Measurements from ENCODE around the gene MLKL.
A peak's percentile ranks its signal among the peaks of the same experiment; 100 is the strongest.
"Not testable (repeated sequence)": the region's sequence is repeated elsewhere in the genome, so short reads cannot be mapped to it uniquely, and the experiment has no call there.

MLKL gene

GRCh38 chr16:74695450-74696422 is 4.9 kb downstream of the MLKL start:
- peak; percentile 60 to 71 (median 65) for DNase-seq

DNA sequence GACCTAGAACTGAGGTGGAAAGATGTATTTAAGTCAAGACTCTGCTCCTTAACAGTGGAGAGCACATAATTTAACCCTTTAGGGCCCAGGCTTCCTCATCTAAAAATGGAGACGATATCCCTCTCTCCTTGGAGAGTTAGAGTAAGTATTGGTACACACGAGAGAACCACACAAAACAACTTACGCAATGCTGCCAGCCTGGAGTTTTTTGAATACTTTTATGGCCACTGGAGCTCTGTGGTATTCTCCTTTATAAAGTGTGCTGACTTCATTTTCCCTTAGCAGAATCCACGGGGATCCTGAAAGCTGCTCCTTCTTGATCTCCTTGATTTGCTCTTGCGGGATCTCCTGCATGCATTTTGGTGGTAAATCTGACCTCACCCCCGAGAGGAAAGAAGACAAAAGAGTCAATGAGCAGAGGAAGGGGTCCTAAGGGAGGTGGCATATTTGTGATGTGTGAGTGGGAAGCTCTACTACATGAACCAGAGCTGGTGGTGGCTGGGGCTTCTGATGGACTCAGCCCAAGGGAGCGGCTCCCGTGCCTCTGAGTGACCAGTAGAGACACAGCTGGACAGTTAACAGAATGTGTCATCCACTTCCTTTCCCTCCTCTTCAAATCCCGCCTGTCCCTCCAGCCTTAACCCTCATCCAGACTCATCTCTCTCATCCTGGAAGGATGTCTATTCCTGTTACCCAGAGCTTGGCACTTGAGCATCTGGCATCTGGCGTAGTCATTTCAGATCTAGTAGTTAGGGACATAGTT is 9.4 kb downstream of the MLKL start:
- DNase-seq, result no peak

GRCh38 chr16:74682556-74682955 is 18.1 kb downstream of the MLKL start:
- no peak for DNase-seq

- DNase-seq, result no peak
These were observed 20.0 kb downstream of the MLKL start for GRCh38 chr16:74680681-74681080.

GRCh38 chr16:74679983-74680382 is 20.7 kb downstream of the MLKL start:
- no peak for DNase-seq

DNA sequence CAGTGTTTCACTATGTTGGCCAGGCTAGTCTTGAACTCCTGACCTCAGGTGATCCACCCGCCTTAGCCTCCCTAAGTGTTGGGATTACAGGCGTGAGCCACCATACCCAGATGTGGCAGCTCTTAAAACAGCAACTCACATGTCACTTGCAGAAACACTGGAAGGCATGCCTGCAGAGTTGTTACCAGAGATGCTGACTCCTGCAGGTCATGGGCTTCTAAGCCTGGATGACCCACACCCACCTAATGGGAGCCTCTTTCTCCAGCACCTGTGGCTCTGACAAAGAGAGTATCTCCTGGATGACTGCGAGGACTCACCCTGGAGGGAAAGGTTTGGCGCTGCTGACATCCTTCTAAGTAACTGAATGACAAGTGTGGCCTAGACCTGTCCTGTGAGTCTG is 22.8 kb downstream of the MLKL start:
- no peak for DNase-seq

DNA sequence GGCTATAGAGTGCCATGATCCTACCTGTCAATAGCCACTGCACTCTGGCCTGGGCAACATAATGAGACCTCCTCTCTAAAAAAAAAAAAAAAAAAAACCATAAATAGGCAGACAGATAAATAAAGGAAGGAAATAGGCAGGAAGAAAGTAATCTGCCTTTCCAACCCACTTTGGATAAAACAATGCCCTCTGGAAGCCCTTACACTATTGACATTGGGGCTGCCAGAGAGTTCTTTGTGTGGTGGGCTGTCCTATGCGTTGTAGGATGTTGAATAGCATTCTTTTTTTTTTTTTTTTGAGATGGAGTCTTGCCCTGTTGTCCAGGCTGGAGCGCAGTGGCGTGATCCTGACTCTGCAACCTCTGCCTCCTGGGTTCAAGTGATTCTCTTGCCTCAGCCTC is 26.8 kb downstream of the MLKL start:
- no peak for DNase-seq

DNA sequence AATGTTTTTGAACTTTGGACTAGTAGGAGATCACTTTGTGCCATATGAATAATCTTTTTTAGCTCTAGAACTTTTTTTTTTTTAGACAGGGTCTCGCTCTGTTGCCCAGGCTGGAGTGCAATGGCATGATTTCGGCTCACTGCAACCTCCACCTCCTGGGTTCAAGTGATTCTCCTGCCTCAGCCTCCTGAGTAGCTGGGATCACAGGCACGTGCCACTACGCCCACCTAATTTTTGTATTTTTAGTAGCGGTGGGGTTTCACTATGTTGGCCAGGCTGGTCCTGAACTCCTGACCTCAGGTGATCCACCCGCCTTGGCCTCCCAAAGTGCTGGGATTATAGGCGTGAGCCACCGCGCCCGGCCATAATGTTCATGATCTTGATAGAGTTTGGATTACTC is 31.8 kb downstream of the MLKL start:
- DNase-seq, result not testable (repeated sequence)

DNA sequence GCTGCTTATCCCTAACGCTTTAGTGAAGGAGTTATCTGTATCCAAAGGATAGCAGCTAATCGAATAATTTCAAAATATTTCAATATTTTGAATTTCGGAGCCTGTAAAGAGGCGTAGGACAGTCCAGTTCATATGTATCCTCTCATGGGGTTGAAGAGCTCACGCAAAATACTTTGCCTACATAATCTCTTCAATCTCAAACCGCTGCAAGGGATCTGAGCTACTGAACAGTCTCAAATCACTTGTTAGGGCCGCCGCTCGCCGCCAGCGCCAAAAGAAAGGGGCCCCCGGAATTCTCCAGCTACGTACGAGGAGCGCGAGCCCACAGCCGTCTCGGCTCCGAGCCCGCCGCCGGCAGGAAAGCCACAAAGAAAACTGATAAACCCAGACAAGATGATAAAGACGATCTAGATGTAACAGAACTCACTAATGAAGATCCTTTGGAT is 33.4 kb downstream of the MLKL start:
- peak in 1 of 3 experiments; percentile 7 for DNase-seq

- DNase-seq, result peak; percentile 90 to 98 (median 92)
These were observed 34.0 kb downstream of the MLKL start, which contains the start of gene RFWD3 for GRCh38 chr16:74666425-74667254. Gene RFWD3, minus strand, starts transcription at chr16:74666877. Its CDS starts 5,428 bp downstream, at chr16:74661449.

- DNase-seq, result no peak
These were observed 34.6 kb downstream of the MLKL start for GRCh38 chr16:74666010-74666421.

- no peak for DNase-seq
These were observed 39.6 kb downstream of the MLKL start for GRCh38 chr16:74661064-74661463.

DNA sequence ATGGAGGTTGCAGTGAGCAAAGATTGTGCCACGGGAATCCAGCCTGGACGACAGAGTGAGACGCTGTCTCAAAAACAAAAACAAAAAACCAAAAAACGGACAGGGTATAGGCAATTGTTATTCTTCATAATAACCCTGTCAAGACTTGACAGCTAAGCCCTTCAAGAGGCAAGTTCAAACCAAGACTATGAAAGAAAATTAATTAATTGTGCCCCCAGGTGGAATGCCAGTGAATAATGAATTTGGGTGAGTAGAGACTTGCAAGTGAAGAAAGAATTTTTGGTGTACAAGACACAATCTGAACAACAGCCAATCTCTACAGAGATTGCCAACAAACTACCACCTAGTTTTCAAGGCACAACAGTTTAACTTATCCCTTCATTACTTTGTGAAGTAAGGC is 40.3 kb downstream of the MLKL start:
- no peak for DNase-seq

- no peak for DNase-seq
These were observed 41.6 kb downstream of the MLKL start for GRCh38 chr16:74659041-74659440.

DNA sequence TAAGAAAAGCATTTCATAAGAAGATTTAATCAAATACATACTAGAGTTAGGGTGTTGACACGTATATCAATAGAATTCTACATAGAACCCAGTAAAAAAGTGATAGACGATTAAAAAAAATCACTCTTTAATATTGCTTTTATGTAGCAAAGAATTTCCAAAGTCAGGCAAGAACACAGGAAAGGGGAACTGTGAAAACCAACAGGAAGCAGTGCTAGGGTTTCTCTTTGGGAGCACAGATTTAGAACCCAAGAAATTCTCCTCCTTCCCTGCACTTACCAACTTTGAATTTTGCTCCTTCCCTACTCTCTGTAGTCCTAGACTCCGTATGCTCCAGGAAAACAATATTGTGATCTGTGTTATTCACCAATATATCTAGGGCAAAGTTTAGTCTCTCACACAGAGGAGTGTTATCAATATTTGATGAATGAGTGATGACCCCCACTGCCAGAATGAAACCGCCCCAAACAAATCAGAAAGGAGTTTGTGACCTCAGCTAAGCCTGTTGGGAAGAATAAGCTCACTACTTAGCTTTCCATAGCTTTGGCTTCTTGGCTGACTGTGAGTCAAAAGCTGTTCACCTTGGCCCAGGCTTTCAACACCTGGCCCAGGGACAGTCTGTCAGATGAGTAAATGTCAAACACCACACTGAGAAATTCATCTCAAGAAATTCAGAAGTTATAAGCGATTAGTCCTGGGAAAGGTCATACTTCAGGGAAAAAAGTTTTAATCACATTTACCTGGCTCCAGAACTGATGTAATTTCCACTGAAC is 42.6 kb downstream of the MLKL start:
- no peak for DNase-seq

DNA sequence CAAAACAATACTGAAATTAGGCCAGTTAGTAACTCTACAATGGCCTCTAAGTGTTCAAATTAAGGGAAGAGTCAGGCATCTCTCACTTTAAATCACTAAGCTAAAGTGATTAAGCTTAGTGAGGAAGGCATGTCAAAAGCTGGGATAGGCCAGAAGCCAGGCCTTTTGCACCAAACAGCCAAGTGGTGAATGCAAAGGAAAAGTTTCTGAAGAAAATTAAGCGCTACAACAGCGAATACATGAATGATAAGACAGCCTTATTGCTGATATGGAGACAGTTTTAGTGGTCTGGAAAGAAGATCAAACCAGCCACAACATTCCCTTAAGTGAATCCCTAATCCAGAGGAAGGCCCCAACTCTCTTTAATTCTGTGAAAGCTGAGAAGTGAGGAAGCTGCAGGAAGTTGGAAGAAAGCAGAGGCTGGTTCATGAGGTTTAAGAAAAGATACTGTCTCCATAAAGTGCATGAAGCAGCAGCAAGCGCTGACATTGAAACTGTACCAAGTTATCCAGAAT is 46.1 kb downstream of the MLKL start:
- DNase-seq, result no peak

- not testable (repeated sequence) for DNase-seq
These were observed 47.8 kb downstream of the MLKL start for GRCh38 chr16:74652883-74653282.

DNA sequence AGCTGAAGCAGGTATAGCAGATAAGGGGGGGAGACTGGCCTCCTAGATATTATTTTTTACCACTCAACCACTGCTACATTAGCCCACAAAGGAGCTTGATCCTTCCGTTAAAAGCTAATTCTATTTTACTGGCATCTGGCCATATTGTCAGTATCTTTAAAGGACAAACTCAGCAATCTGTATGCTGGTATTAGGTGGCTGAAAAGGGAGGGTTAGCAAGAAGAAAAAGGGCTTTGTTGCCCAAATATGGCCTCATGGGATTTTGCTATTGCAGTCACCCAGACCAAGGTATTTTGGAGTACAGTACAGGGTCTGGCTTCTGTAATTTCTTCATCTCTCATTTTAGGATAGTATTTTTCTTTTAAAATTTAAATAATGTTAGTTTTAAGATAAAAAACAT is 48.4 kb downstream of the MLKL start:
- DNase-seq, result no peak

GRCh38 chr16:74651841-74652240 is 48.8 kb downstream of the MLKL start:
- no peak for DNase-seq

DNA sequence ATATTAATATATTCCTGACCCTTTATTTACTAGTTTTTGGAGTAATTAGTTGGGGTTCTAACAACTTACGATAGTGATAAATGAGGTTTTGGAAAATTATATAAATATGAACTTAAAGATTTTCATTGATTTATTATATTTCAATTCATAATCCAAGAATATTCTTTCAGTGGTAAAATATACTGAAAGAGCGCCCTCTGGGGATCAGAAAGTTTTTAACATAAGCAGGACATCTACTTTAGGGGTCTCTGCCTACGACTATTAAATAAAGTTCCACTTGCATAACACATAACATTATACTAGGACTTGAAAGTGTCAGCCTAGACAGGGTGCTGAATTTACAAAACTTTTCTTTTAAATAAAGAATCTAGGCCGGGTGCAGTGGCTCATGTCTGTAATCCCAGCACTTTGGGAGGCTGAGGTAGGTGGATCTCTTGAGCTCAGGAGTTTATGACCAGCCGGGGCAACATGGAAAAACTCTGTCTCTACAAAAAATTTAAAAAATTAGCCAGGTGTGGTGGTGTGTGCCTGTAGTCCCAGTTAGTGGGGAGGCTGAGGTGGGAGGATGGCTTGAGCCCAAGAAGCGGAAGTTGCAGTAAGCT is 49.6 kb downstream of the MLKL start:
- no peak for DNase-seq

GRCh38 chr16:74649839-74650504 is 50.7 kb downstream of the MLKL start:
- DNase-seq, result no peak
